IMR-90 (cell line): ENCODE measurements around the gene ERCC5. TPM values are rescaled to one million over a fixed set of nuclear protein-coding genes. Genes with fewer than 3 reads are reported as not detected.
A peak's percentile ranks its signal among the peaks of the same experiment; 100 is the strongest.

ENCODE experiments used
- ATAC-seq: fragments of 200-7000 bp; cut with Tn5 transposase; 2 replicates; pipeline ENCODE4 v1.9.1; 2020; ENCODE audit warnings: low read depth, mild to moderate bottlenecking, moderate library complexity
- BruUV-seq: library from RNA; stranded (reverse); fragments of 400-500 nt; replicated peaks from 2 replicates; lab custom pipeline; 2021; lab: Mats Ljungman, UMichigan
- CTCF ChIA-PET: fragments of 300-600 bp; formaldehyde crosslinking; extraction: SDS; loops from one replicate; lab custom pipeline; 2021; ENCODE audit warnings: antibody characterized with exemption; lab: Yijun Ruan, JAX
- POLR2A ChIA-PET: fragments of 300-600 bp; sonication (Branson Sonifier 250); formaldehyde crosslinking; loops from one replicate; lab custom pipeline; 2022; ENCODE audit warnings: antibody characterized with exemption; ENCODE audit not compliant: unreplicated experiment; lab: Charles Lee
- DNase-seq: peaks from one replicate; pipeline ENCODE4 v3.0.0; 2013
- H2AFZ ChIP-seq: replicated peaks from 2 replicates; pipeline ENCODE3; 2013; ENCODE audit warnings: low read length, mild to moderate bottlenecking; ENCODE audit not compliant: poor library complexity
- H2AK5ac ChIP-seq: 2 replicates; pipeline ENCODE4 v1.6.1; 2013; ENCODE audit warnings: low read depth, low read length, inconsistent platforms
- H2AK9ac ChIP-seq: replicated peaks from 2 replicates; pipeline ENCODE3; 2013; ENCODE audit warnings: mild to moderate bottlenecking, low read depth, low read length, moderate library complexity; ENCODE audit not compliant: poor library complexity
- H2BK120ac ChIP-seq: 2 replicates; pipeline ENCODE4 v1.6.1; 2013; ENCODE audit warnings: low read depth, low read length, inconsistent platforms
- H2BK15ac ChIP-seq: 3 replicates; pipeline ENCODE4 v1.6.1; 2013; ENCODE audit warnings: low read depth, low read length, inconsistent platforms
- H2BK20ac ChIP-seq: 2 replicates; pipeline ENCODE4 v1.6.1; 2013; ENCODE audit warnings: low read depth, mild to moderate bottlenecking, inconsistent platforms, low read length, moderate library complexity
- H2BK5ac ChIP-seq: 2 replicates; pipeline ENCODE4 v1.6.1; 2013; ENCODE audit warnings: mild to moderate bottlenecking, low read depth, low read length, inconsistent platforms; ENCODE audit not compliant: poor library complexity, severe bottlenecking
- H3K14ac ChIP-seq: replicated peaks from 2 replicates; pipeline ENCODE4 v1.6.1; 2013; ENCODE audit warnings: low read depth, low read length, inconsistent platforms
- H3K18ac ChIP-seq: 2 replicates; pipeline ENCODE4 v1.6.1; 2013; ENCODE audit warnings: low read depth, low read length, control low read depth
- H3K23ac ChIP-seq: 2 replicates; pipeline ENCODE4 v1.6.1; 2013; ENCODE audit warnings: low read depth, low read length, inconsistent platforms
- H3K27ac ChIP-seq: 2 replicates; pipeline ENCODE4 v1.5.1; 2013; ENCODE audit warnings: mild to moderate bottlenecking, control low read depth, low read length; ENCODE audit not compliant: insufficient read depth
- H3K27me3 ChIP-seq: 2 replicates; pipeline ENCODE4 v1.6.1; 2013; ENCODE audit warnings: low read length; ENCODE audit not compliant: control insufficient read depth, insufficient read depth
- H3K36me3 ChIP-seq: 2 replicates; pipeline ENCODE4 v1.6.1; 2013; ENCODE audit warnings: low read length, mixed read lengths; ENCODE audit not compliant: control insufficient read depth, insufficient read depth
- H3K4ac ChIP-seq: 2 replicates; pipeline ENCODE4 v1.6.1; 2013; ENCODE audit warnings: low read depth, low read length, inconsistent platforms
- H3K4me1 ChIP-seq: 2 replicates; pipeline ENCODE4 v1.6.1; 2013; ENCODE audit warnings: low read length, mixed read lengths; ENCODE audit not compliant: control insufficient read depth, insufficient read depth
- H3K4me2 ChIP-seq: 2 replicates; pipeline ENCODE4 v1.6.1; 2013; ENCODE audit warnings: low read depth, mild to moderate bottlenecking, control low read depth, low read length, moderate library complexity
- H3K4me3 ChIP-seq: 2 replicates; pipeline ENCODE4 v1.5.1; 2013; ENCODE audit warnings: low read depth, mild to moderate bottlenecking, control low read depth, low read length, moderate library complexity; ENCODE audit not compliant: insufficient read depth
- H3K56ac ChIP-seq: 2 replicates; pipeline ENCODE4 v1.6.1; 2013; ENCODE audit warnings: low read length, inconsistent platforms; ENCODE audit not compliant: insufficient read depth; ENCODE audit errors: extremely low read depth
- H3K79me1 ChIP-seq, 2 experiments: 2 replicates each; pipeline ENCODE4 v1.6.1; 2013; ENCODE audit warnings: low read length in 2 of 2, inconsistent platforms in 1 of 2, low read depth in 1 of 2
- H3K9ac ChIP-seq: 2 replicates; pipeline ENCODE4 v1.6.1; 2013; ENCODE audit warnings: low read depth, low read length, control low read depth
- H3K9me1 ChIP-seq: 2 replicates; pipeline ENCODE4 v1.6.1; 2013; ENCODE audit warnings: low read length, inconsistent platforms; ENCODE audit not compliant: insufficient read depth
- H3K9me3 ChIP-seq: 2 replicates; pipeline ENCODE4 v1.6.1; 2013; ENCODE audit warnings: low read length; ENCODE audit not compliant: control insufficient read depth, insufficient read depth
- H4K20me1 ChIP-seq: 2 replicates; pipeline ENCODE4 v1.6.1; 2013; ENCODE audit warnings: low read length, inconsistent platforms; ENCODE audit not compliant: insufficient read depth
- H4K5ac ChIP-seq: 2 replicates; pipeline ENCODE4 v1.6.1; 2013; ENCODE audit warnings: mild to moderate bottlenecking, low read depth, low read length, control low read depth
- H4K8ac ChIP-seq, 2 experiments: 2 replicates each; pipeline ENCODE4 v1.6.1; 2013; ENCODE audit warnings: low read depth in 2 of 2, low read length in 2 of 2, control low read depth in 1 of 2, inconsistent platforms in 1 of 2
- H4K91ac ChIP-seq: 2 replicates; pipeline ENCODE4 v1.6.1; 2013; ENCODE audit warnings: low read depth, low read length, inconsistent platforms; ENCODE audit not compliant: insufficient read depth
- CEBPB ChIP-seq: IDR thresholded peaks from 2 replicates; pipeline ENCODE4 v1.6.1; 2012; ENCODE audit warnings: low read depth, low read length, improper control_type of control experiment
- ELK1 ChIP-seq: fragments of 150-350 bp; IDR thresholded peaks from 2 replicates; pipeline ENCODE4 v1.6.1; 2016; ENCODE audit warnings: low read depth, mild to moderate bottlenecking, low read length, moderate library complexity, borderline replicate concordance
- WGBS, 2 experiments: methylation state at CpG; one replicate each; pipeline versions ENCODE4 v1.1.5 to v1.1.7; 2013; ENCODE audit warnings: missing lambda C conversion rate in 2 of 2; ENCODE audit not compliant: insufficient read length in 1 of 2; ENCODE audit errors: extremely low coverage in 2 of 2; 5-methylcytosine and 5-hydroxymethylcytosine counted together
- dilution Hi-C: fragments of 300-500 bp; cut with HindIII; formaldehyde crosslinking; loops from one replicate; pipeline ENCODE4 v1.14.3; 2018; ENCODE audit warnings: low sequenced_read_pairs; ENCODE audit not compliant: unreplicated experiment
- in situ Hi-C: fragments of 300-500 bp; cut with MboI; formaldehyde crosslinking; loops from 3 replicates; pipeline ENCODE4 v1.14.3; 2019; ENCODE audit warnings: low sequenced_read_pairs, inconsistent platforms, mixed read lengths
- intact Hi-C: fragments of 100-400 bp; cut with micrococcal nuclease; formaldehyde crosslinking; loops from 2 replicates; pipeline ENCODE4 v1.10.0; 2022
- polyA plus RNA-seq, 3 experiments: library from polyadenylated mRNA; depleted of rRNA; stranded (reverse); fragments of >200 nt; gene quantifications; 2 replicates each; pipeline ENCODE4 v1.2.3, GENCODE V29; 2012; ENCODE audit warnings: low replicate concordance in 1 of 3
- total RNA-seq: library from RNA; depleted of rRNA; stranded (reverse); fragments of >200 nt; gene quantifications from 2 replicates; pipeline ENCODE4 v1.2.3, GENCODE V29; 2012

The ERCC5 gene
- total and polyA plus RNA-seq, 2 of the 4 experiments (the other 2 are of a cell fraction): 29.7 to 34.4 TPM

GRCh38 chr13:102877303-102877702, 31.5 kb downstream of the ERCC5 start:
- no peak for TF ChIP-seq ELK1
- TF ChIP-seq CEBPB: peak; percentile 46
- Histone ChIP-seq H2AK9ac (no peak overlapping the region), H3K14ac (no peak overlapping the region), H3K4ac (no peak overlapping the region), H2BK5ac (no peak overlapping the region), H3K36me3 (peaks cover 16% of the 10 kb centered on the region), H3K27ac (no peak overlapping the region), H3K23ac (no peak overlapping the region), H2BK120ac (no peak overlapping the region), H4K91ac (no peak overlapping the region), H3K9me3 (no peaks in the 10 kb centered on the region), H3K56ac (no peak overlapping the region), H2BK15ac (no peak overlapping the region), H3K4me2 (no peak overlapping the region), H3K18ac (no peak overlapping the region), H4K8ac (no peak overlapping the region), H3K79me1 (no peaks in the 10 kb centered on the region), H3K4me1 (peaks cover 3% of the 10 kb centered on the region), H3K4me3 (no peak overlapping the region), H2AK5ac (no peak overlapping the region), H4K5ac (no peak overlapping the region), H3K9me1 (no peaks in the 10 kb centered on the region; the same call in 1 of the 2 replicates), H3K27me3 (no peaks in the 10 kb centered on the region), H3K9ac (no peak overlapping the region), H2AFZ (no peak overlapping the region), H2BK20ac (no peak overlapping the region), H4K20me1 (no peaks in the 10 kb centered on the region)
- ATAC-seq: peak; percentile 45
- no TSS peak for BruUV-seq
- peak; percentile 61 for DNase-seq
- dilution Hi-C loops (no loop called here), in situ Hi-C loops (no loop called here), intact Hi-C loops (no loop called here)
- WGBS, 2 experiments: no CpG with 5 or more reads among the region's 1 CpG
- ChIA-PET POLR2A (no interaction called here), CTCF (no interaction called here)
